HG03565 (cell line): ENCODE data around the gene CABS1.

Experiments used
- ATAC-seq: cut with Tn5 transposase; IDR thresholded peaks from one replicate; pipeline ENCODE4 v1.9.1; 2021; ENCODE audit warnings: mild to moderate bottlenecking, moderate library complexity; ENCODE audit not compliant: unreplicated experiment

Gene CABS1

DNA sequence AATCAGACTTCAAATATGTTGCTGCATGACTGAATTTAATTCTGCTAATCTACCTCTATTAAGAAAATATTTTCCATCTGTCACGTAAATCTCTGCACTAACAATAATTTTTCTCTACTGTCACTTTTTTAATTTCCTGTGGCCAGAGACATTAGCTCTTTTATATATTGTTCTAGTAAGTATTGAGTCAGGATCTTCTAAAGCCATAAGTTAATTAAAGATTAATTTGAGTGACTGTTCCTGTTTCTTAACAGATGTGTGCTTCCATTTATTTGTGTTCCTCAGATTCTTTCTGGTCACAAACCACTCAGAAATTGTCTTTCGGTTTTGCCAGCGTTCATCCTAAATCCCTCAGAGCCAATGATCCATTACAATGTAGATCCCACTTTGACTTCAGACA, 45.8 kb downstream of the CABS1 start:
- ATAC-seq, result no peak

DNA sequence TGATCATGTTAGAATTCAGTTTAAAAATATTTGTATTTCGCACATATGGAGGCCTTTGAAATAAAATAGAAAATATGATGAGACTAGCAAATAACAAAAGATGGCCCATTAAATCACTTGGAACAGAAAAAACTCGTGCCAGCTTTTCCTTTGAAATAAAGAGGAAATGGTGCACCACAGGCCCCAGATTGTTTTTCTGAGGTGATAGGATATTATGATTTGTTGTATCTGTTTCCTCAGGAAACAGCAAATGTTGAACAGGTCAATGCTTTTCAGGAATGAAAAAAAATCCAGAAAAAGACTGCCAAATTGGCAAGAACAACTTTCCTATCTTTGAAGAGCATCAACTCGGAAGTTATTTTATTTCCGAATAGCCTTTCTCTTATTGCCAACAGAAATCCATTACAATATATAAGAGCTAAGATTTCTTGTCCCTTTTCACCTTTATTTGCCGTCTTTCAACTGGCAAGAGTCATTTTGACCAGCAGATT, 48.0 kb downstream of the CABS1 start, which contains the start of gene SMR3B:
SMR3B (plus strand) TSS at position 441 of the 491 bp plus-strand sequence. CDS start 1,380 bp downstream, outside the sequence.
- no peak for ATAC-seq
